ENCODE measurements around the gene EGR1.

Gene EGR1

GRCh38 chr5:138454121-138454520 lies 11.2 kb upstream of the EGR1 start:
- DNase-seq: no peak

- DNase-seq: no peak
Observed at GRCh38 chr5:138455232-138455930, 9.9 kb upstream of the EGR1 start.

GRCh38 chr5:138457531-138458275 lies 7.6 kb upstream of the EGR1 start:
- DNase-seq: no peak

- DNase-seq: no peak
Observed at GRCh38 chr5:138458384-138458783, 6.9 kb upstream of the EGR1 start.

DNA sequence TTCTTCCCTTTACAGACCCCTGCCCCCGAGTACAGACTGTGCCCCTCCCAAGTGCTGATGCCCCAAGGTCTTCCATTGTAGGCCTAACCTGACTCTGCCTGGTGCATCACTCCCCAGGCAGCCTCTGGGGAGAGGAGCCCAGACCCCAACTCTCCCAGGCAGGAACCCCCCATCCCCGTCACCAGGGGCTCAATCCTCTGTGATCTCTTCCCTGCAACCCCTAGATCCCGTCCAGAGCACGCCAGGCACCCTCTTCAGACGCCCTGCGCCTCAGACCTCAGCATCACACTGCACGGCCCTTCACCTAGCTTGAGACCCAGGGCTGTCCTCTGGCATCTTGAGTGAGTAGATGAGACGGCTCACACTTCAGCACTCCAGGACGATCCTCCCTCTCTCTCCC lies 6.4 kb upstream of the EGR1 start:
- DNase-seq: no peak

DNA sequence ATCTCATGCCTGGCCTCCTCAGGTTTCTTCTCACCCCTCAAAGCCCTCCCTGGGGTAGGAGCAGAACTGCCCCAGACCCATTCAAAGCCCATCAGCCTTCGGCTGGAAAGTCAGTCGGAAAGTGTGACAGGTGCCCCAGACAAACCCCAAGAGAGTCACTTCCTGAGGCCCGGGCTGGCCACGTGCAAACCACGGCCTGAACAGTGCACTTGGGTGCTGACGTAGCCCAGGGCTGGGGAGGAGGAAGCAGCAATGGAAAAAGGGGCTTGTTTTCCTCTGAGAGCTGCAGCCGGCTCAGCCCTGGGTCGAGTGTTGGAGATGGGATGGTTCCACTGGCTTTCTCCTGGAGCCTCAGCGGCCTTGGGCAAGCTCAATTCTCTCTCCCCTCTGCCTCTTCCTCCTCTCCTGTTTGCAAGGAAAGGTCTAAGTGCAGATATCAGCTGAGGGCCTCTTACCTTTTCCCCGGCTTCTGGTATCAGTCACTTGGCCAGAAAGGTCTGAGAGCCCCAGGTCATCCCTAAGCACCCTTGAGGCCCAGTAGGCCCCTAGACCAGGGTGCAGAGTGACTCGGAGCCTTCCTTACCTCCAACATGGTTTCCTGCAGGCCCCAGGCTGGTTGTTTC lies 5.9 kb upstream of the EGR1 start:
- DNase-seq: no peak

DNA sequence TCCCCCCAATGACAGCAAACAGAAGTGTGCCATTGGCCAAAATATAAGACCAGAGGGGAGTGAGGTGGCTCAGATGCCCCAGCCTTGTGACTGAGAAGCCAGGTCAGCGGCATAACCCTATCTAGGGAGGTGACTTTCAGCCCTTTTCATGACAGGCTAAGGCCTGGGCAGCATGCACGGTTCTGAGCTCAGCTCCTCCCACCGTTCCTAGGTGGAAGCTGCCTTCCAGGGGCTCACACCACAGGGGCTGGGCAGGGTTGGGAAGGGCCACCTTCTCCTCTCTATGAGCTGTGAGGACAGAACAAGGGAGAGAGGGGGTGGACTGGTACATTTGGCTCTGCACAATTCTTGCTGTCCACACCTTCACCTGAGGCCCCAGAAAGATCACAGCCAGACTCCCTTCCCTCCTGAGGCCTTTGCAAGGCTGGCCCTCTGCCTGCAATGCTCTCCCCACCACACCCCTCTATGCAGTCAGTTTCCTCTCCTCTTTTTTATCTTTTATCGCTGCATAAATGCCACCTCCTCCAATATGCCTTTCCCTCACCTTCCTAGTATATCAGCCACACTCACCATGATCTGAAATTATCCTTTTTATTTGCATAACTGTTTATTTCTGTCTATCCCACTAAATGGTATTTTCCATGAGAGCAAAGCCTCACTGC lies 5.1 kb upstream of the EGR1 start:
- DNase-seq: no peak

DNA sequence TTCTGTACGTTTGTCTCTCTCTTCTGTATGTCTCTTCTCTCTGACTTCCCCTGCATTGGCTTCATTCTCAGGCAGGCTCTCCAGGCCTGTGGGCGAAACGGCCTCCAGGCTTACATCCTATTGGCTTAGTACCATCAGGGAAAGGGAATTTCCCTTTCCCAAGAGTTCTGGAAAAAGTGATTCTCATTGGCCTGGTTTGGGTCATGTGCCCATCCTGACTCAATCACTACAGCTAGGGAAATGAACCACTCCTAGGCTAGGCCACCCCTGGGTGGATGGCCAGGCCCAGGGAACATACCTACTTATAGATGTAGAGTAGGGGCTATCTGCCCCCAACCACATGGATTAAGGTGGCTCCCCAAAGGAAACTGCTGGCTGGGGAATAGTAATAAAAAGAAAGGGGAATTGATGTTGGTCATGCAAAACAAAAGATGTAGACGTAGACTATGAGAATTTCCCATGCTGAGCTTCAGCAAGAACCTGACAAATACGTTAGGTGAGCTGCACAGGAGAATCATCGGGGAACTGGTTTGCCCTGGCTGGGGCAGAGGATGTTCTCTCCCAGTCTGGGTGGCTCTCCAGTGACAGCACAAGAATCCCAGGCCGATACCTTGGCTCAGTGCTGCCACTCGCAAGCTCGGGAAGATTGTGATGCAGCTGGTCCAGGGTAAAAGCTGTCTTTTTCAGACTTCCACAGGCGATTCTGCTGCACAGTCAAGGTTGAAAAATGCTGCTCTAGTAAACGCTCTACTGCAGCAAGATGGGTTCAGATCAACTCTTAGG lies 3.7 kb upstream of the EGR1 start:
- no peak for DNase-seq

DNA sequence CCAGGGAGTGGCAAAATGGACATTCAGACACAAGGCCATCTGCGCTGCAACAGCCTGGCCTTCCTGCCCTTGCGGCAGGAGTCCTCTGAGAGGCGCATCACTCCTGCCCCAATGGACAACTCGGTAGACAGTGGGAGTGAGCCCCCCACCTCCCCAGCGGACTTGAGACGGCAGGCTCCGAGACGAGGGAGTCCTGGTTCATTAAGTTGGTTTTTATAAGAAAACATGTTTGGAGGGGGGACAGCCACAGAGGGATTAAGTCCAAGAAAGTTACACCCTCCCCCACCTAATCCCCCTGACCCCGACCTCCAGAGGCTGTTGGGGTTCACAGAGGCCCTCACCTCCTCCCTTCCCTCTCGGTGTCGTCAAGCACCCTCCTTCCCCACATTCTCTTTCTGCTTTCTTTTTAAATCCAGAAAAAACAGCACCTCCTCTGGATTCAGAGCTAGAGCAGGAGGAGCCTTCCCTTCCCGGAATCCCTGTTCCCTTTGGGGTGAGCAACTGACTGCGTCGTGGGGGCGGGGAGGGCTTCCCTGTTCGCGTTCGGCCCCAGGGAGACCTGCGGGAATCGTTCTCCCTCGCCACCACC lies 1.8 kb upstream of the EGR1 start:
- DNase-seq: no peak

DNA sequence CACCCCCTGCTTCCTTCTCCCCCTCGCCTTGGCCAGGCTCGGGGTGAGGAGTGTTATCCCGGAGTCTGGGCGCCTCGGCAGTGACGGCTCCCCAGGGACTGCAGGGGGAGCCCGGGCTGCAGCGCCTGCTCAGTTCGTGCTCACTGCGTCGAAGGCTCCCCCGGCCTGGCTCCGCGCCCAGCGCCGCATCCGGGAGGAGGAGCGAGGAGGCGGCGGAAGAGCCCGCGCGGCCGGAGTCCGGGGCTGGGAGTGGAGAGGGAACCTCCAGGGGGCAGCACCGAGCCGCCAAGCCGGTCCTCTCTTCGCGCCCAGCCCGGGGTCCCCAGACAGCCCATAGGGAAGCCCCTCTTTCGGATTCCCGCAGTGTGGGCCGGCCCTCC lies 1.3 kb upstream of the EGR1 start:
- DNase-seq: no peak

DNA sequence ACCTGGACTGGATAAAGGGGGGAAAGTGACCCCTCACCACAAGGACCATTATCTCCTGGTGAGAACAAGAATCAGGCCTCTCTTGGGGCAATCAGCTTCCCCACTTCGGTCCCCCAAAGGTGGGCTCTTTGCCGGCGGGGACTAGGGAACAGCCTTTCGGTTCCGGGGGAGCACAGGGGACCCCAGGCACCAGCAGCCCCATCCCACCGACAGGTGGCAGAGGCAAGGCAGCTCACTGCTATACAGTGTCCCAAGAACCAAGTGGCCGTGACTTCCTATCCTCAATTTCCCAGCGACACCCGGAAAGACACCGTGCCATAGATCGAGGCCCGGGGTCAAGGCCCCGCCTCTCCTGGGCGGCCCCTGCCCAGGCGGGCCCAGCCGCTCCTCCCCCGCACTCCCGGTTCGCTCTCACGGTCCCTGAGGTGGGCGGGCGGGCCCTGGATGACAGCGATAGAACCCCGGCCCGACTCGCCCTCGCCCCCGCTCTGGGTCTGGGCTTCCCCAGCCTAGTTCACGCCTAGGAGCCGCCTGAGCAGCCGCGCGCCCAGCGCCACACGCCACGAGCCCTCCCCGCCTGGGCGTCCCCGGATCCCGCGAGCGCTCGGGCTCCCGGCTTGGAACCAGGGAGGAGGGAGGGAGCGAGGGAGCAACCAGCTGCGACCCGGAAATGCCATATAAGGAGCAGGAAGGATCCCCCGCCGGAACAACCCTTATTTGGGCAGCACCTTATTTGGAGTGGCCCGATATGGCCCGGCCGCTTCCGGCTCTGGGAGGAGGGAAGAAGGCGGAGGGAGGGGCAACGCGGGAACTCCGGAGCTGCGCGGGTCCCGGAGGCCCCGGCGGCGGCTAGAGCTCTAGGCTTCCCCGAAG lies 655 bp upstream of the EGR1 start:
- peak; percentile 89 to 94 for DNase-seq

- no peak for DNase-seq
Observed at GRCh38 chr5:138466125-138466899, 1.0 kb downstream of the EGR1 start.

- DNase-seq: no peak
Observed at GRCh38 chr5:138466900-138467710, 1.8 kb downstream of the EGR1 start.

GRCh38 chr5:138467711-138468132 lies 2.4 kb downstream of the EGR1 start:
- no peak for DNase-seq

GRCh38 chr5:138468133-138468965 lies 3.1 kb downstream of the EGR1 start:
- DNase-seq: no peak

GRCh38 chr5:138468966-138469539 lies 3.8 kb downstream of the EGR1 start:
- DNase-seq: no peak

- no peak for DNase-seq
Observed at GRCh38 chr5:138469540-138470321, 4.5 kb downstream of the EGR1 start.

Data from cerebellar nuclear complex (tissue), 1 donor.